Measurements from ENCODE around the gene NKX3-2. TPM values are rescaled to one million over a fixed set of nuclear protein-coding genes. Genes with fewer than 3 reads are reported as not detected.

NKX3-2 gene
- total and polyA plus RNA-seq, 2 of the 4 experiments (the other 2 are of a cell fraction), result 0.05 TPM; not detected in 1

DNA sequence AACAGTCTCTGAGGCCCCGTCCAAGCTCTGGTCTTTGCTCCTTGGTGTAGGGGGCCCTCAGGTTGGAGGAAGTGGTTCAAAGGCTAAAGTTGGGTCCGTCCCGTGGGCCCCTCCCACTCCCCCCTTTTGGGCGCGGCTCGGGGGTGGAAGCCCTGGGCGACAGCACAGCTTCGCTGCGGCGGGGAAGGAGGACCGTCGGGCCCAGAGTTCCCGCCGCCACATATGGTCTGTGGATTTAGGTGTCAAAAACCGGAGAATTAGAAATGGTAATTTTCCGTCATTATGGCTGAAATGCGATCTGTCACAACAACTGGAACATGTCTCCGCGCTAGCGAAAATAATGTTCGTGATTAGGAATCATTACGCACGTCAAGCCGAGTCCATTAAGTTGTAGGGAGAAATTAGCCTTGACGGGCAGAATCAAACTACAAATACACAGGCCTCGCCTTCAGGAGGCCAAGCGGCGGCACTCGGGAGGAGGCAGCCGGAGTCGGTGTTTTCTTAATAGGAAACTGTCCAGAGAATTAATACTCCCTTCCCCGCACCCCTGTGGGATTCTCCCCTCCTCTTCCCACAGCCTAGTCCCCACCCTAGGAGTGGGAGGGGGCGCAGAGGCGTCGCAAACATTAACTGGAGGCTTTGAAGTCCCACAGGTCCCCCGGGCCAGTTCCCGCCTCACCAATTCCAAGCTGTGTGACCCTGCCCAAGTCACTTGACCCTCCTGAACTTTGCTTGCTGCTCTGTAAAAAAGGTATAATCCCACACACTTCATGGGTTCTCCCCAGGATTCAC is 15.0 kb downstream of the NKX3-2 start:
- no peak overlapping the region for H2AK5ac ChIP-seq (ENCODE audit: low read depth, low read length)
- peaks cover 11% of the 10 kb centered on the region for H3K9me3 ChIP-seq (ENCODE audit: control insufficient read depth, insufficient read depth, low read length)
- dilution Hi-C loops (cut with HindIII; ENCODE audit: low sequenced_read_pairs, unreplicated experiment) (no loop called here), intact Hi-C loops (cut with micrococcal nuclease) (no loop called here), in situ Hi-C loops (cut with MboI; ENCODE audit: low sequenced_read_pairs) (no loop called here)
- H3K79me1 ChIP-seq (ENCODE audit: low read depth in 1 of 2, low read length in 2 of 2), result no peaks in the 10 kb centered on the region
- POLR2A ChIA-PET (ENCODE audit: unreplicated experiment), result no interaction called here
- H3K4me1 ChIP-seq (ENCODE audit: control insufficient read depth, insufficient read depth, low read length), result no peaks in the 10 kb centered on the region
- no peak overlapping the region for H4K8ac ChIP-seq (ENCODE audit: low read depth in 2 of 2, low read length in 2 of 2)
- no peak overlapping the region for H3K4me3 ChIP-seq (ENCODE audit: insufficient read depth, low read depth, low read length)
- CTCF ChIA-PET, result no interaction called here
- no peak overlapping the region for H3K14ac ChIP-seq (replicated peaks; ENCODE audit: low read depth, low read length)
- no peak overlapping the region for H2AFZ ChIP-seq (replicated peaks; ENCODE audit: low read length, poor library complexity)
- TF ChIP-seq, protein P1, sequence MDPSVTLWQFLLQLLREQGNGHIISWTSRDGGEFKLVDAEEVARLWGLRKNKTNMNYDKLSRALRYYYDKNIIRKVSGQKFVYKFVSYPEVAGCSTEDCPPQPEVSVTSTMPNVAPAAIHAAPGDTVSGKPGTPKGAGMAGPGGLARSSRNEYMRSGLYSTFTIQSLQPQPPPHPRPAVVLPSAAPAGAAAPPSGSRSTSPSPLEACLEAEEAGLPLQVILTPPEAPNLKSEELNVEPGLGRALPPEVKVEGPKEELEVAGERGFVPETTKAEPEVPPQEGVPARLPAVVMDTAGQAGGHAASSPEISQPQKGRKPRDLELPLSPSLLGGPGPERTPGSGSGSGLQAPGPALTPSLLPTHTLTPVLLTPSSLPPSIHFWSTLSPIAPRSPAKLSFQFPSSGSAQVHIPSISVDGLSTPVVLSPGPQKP (IDR thresholded peaks at IDR 0.05; ENCODE audit: borderline replicate concordance, low read depth, low read length), result no peak
- no peak overlapping the region for H2BK15ac ChIP-seq (ENCODE audit: low read depth, low read length)
- H3K18ac ChIP-seq (ENCODE audit: low read depth, low read length), result no peak overlapping the region
- H3K9ac ChIP-seq (ENCODE audit: low read depth, low read length), result no peak overlapping the region
- H3K23ac ChIP-seq (ENCODE audit: low read depth, low read length), result no peak overlapping the region
- no peaks in the 10 kb centered on the region for H3K9me1 ChIP-seq (ENCODE audit: insufficient read depth, low read length)
- no peak overlapping the region for H3K56ac ChIP-seq (ENCODE audit: extremely low read depth, insufficient read depth, low read length)
- H2AK9ac ChIP-seq (replicated peaks; ENCODE audit: low read depth, low read length, poor library complexity), result no peak overlapping the region
- DNase-seq (no peak), ATAC-seq (ENCODE audit: low read depth) (no peak)
- H3K4me2 ChIP-seq (ENCODE audit: low read depth, low read length), result no peak overlapping the region
- no TSS peak for BruUV-seq (replicated peaks)
- no peak overlapping the region for H4K91ac ChIP-seq (ENCODE audit: insufficient read depth, low read depth, low read length)
- no peak overlapping the region for H4K5ac ChIP-seq (ENCODE audit: low read depth, low read length)
- no peaks in the 10 kb centered on the region; the same call in 1 of the 2 replicates for H4K20me1 ChIP-seq (ENCODE audit: insufficient read depth, low read length)
- H3K27me3 ChIP-seq (ENCODE audit: control insufficient read depth, insufficient read depth, low read length), result peaks cover 95% of the 10 kb centered on the region
- no peak overlapping the region for H3K27ac ChIP-seq (ENCODE audit: insufficient read depth, low read length)
- H3K36me3 ChIP-seq (ENCODE audit: control insufficient read depth, insufficient read depth, low read length), result no peaks in the 10 kb centered on the region
- H2BK20ac ChIP-seq (ENCODE audit: low read depth, low read length), result no peak overlapping the region
- H3K4ac ChIP-seq (ENCODE audit: low read depth, low read length), result no peak overlapping the region
- WGBS, 2 experiments (ENCODE audit: extremely low coverage in 2 of 2, insufficient read length in 1 of 2), result 11% methylated on average over 6 of the region's 37 CpGs; no CpG with 5 or more reads in 1 of the 2 experiments
- H2BK120ac ChIP-seq (ENCODE audit: low read depth, low read length), result no peak overlapping the region
- no peak overlapping the region for H2BK5ac ChIP-seq (ENCODE audit: low read depth, low read length, poor library complexity, severe bottlenecking)
